GM18498 (cell line): ENCODE measurements around the gene PAX4.

Source experiments
- ATAC-seq: cut with Tn5 transposase; IDR thresholded peaks from one replicate; pipeline ENCODE4 v1.9.1; 2021; ENCODE audit warnings: mild to moderate bottlenecking, moderate library complexity; ENCODE audit not compliant: unreplicated experiment

PAX4 gene, protein sequence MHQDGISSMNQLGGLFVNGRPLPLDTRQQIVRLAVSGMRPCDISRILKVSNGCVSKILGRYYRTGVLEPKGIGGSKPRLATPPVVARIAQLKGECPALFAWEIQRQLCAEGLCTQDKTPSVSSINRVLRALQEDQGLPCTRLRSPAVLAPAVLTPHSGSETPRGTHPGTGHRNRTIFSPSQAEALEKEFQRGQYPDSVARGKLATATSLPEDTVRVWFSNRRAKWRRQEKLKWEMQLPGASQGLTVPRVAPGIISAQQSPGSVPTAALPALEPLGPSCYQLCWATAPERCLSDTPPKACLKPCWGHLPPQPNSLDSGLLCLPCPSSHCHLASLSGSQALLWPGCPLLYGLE

DNA sequence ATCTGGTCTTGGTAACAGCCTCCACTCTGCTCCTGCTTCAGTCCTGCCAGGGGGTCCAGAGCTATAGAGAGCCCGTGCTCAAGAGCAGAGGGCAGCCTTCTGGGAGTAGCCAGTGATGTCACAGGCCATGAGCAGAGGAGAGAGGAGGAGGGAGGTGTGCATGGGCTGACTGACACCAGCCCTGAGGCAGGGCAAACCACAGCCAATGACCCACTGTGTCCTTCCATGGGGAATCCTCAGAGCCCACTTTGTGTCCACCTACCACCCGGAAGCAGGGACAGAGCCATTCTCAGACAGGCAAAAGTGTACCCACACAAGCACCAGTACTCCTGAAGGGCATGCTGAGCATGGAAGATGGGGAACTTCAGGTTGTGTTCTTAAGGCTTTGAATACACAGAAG lies at the start of gene PAX4:
PAX4 (minus strand) TSS at position 101 of the 400 bp plus-strand sequence. CDS start 2,214 bp downstream, outside the sequence.
- no peak for ATAC-seq

DNA sequence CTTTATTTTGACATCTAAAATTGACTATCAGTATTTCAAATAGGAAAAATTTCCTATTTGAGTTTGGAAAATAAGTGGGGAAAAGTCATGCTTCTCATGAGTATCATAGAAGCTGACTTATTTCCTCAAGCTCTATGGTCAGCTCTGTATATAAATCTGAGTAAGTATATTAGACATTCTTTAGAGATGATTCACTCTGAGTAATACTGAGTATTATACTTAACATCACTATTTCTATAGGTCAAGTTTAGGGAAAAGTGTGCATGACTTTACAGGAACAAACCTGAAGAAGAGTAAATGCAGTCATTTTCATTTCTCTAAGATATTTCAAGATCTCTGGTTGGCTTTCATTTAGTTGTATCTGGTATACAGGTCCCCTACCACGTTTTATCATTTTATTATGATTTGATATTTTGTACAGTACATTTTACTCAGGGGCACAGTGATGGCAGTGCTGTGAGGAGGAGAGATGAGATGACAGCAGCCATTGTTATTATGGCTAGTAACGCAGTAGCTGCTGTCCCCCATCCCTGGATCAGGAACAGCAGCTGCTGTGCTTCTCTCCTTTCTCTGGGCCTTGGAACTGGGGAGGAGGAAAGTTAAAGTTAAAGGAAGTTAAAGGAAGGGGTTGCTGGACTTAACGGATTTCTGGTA lies 49.2 kb upstream of the PAX4 start:
- no peak for ATAC-seq

GRCh38 chr7:127666602-127667001 lies 48.7 kb upstream of the PAX4 start:
- ATAC-seq: no peak

DNA sequence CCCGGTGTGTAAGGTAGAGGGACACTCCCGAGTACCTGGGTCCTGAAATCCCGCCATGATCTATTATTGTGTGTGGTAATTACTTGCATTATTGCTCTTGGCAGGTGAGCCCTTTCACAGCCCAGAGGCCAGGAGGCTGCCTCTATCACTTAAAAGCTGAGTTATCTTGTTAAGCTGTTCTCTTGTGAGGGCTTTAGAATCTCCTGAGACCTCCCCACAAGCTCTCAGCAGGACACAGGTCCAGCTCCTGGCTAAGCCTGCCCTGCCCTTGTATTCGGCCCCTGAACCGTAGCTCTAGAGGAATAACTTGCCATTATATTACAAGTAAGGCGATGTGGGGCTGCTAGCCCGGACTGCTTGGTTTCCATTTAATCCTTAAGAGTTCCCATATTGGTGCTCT lies 48.0 kb upstream of the PAX4 start:
- no peak for ATAC-seq

DNA sequence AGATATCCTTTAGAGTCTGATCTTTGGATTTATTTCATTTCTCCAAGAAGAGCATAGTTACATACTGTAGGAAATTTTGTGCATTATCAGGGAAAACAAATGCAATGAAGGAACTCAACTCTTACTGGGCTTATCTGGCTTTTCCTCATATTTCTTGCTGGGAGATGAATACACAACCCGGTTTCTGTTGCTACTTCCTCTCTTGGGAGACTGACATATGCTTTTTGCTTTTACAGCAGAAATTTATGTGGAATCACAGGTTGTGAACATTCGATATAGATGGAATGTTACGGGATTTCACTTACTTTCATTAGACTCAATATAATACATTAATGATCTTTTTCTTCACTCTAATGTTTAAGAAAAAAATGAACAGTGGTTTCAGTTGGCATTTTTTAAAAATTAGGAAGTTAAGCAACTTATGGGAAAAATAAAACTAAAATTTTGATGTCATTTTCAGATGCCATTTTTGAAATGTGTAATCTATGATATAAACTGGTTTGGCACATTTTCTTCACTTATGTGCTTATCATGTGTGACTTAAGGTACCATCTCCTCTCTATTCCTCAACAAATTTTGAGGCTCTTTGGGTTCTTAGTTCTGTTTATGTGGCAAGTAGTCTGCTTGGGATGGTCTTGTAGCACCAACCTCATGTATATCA lies 41.2 kb upstream of the PAX4 start:
- no peak for ATAC-seq

- ATAC-seq: no peak
These were observed 39.6 kb upstream of the PAX4 start for GRCh38 chr7:127657500-127657899.

- ATAC-seq: no peak
These were observed 37.8 kb upstream of the PAX4 start for GRCh38 chr7:127655720-127656119.

- no peak for ATAC-seq
These were observed 36.8 kb upstream of the PAX4 start for GRCh38 chr7:127654404-127655394.

- no peak for ATAC-seq
These were observed 35.5 kb upstream of the PAX4 start for GRCh38 chr7:127653396-127653795.

GRCh38 chr7:127652333-127653248 lies 34.6 kb upstream of the PAX4 start:
- ATAC-seq: peak; percentile 21

GRCh38 chr7:127651556-127652332 lies 33.8 kb upstream of the PAX4 start, which contains the start of gene SND1:
SND1 (plus strand) TSS chr7:127652194; CDS start chr7:127652374, 180 bp downstream.
- ATAC-seq: peak; percentile 96

- ATAC-seq: no peak
These were observed 33.1 kb upstream of the PAX4 start for GRCh38 chr7:127650847-127651555.

GRCh38 chr7:127648986-127649385 lies 31.0 kb upstream of the PAX4 start:
- no peak for ATAC-seq

DNA sequence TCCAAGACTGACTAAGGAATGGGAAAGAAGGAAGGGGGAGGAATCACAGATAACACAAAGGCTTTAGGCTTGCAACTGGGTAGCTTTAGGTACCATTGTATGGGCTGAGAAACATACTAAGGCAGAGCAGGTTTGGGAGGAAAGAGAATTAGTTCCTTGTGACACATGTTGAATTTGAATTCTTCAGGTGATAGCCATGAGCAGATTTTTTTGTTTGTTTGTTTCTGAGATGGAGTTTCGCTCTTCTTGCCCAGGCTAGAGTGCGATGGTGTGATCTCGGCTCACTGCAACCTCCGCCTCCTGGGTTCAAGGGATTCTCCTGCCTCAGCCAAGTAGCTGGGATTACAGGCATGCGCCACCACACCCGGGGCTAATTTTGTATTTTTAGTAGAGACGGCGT lies 29.7 kb upstream of the PAX4 start:
- no peak for ATAC-seq

DNA sequence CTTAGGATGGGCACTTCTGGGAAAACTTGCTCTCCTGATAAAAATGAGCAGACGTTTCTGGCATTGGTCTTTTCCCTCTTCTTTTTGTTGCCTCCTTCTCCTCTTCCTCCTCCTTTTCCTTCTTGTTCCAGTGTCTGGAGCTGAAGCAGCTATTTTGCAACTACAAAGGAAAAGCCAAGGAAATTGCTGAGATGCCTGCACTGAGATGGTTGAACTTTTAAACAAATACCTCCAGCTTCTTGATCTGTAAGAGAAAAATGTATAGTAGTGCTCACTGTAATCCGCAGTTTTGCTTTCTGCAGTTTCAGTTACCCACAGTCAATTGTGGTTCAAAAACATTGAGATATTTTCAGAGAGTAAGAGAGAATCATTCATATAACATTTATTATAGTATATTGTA lies 26.5 kb upstream of the PAX4 start:
- ATAC-seq: no peak

DNA sequence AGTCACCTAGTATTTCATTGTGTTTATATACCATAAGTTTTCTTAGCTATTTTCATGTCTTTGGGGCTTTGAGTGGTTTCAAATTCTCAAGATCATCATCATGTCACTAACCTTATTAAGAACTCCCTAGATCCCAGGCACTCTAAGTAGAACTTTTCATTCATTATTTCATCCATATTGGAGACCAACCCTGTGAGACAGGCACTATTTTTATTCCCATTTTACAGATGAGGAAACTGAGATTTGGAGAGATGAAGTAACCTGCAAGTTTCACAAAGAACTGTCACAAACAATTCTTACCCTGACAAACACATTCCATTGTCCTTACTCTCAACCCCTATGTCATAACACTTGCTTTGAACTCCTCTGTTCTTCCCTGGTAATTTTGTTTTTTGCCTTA lies 20.3 kb upstream of the PAX4 start:
- no peak for ATAC-seq

- no peak for ATAC-seq
These were observed 17.8 kb upstream of the PAX4 start for GRCh38 chr7:127635659-127636285.
